Measurements from ENCODE around the gene SPATA20.
A peak's percentile ranks its signal among the peaks of the same experiment; 100 is the strongest.

The SPATA20 gene

GRCh38 chr17:50541402-50541715 lies 5.6 kb upstream of the SPATA20 start:
- no peak for DNase-seq

GRCh38 chr17:50541716-50542688 lies 5.0 kb upstream of the SPATA20 start:
- DNase-seq, result peak; percentile 80

DNA sequence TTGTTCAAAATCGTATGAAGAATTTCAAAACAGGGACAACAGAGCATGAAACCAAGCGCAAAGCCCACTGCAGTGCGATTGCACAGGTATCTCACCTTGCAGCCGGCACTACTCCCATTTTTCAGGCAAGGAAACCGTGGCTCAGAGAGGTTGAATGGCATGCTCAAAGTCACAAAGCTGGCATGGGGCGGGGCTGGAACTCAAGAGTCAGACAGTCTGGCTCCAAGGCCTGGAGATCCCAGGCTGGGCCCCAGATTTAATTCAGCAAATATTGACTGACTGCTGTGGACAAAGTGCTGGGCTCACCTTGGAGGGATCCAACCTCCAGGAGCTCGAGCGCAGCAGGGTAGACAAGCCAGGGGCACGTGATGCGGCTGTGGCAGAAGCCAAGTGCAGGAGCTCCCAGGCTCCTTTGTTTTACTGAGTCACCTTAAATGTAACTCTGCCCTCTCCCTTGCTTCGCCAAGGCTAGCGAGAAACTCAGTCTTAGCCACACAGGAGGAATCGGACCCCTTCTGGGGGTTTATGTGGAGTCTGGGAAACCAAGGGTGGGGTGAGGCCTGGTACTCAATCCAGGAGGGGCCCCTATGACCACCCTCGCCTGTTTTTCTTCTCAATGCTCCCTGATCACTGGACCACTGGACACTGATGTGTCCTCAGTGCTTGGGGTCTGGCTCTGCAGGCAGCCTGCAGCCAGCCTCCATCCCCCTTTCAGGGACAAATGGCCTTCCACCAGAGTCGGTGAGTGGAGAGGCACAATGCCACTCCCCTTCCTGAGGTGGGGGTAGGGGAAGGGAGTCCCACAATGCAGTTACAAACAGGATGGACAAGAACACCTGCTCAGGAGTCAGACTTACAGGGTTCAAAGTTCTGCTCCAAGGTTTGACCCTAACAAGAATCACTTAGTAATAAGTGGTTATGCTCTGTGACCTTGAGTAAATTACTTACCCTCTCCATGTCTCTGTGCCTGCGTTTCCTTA lies 3.9 kb upstream of the SPATA20 start:
- DNase-seq, result no peak

- no peak for DNase-seq
Measured at GRCh38 chr17:50544516-50544915, 2.5 kb upstream of the SPATA20 start.

GRCh38 chr17:50545311-50545710 lies 1.7 kb upstream of the SPATA20 start:
- no peak for DNase-seq

DNA sequence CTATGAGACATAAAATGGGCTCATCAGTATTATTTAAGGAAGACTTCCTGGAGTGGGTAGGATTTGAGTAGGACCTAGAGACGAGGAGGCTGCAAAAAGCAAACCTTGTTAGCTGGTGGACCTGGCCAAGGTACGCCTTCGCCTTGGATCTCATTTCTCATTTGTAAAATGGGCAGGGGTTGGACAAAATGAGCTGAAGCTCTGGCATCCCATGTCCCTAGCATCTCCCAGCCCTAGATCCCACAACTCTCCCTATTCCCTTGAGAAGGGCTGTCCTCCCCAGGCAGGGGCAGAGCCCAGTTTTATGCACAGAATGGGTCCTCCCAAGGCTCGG lies 306 bp upstream of the SPATA20 start:
- no peak for DNase-seq

- no peak for DNase-seq
Measured at GRCh38 chr17:50547736-50548083, 736 bp downstream of the SPATA20 start.

DNA sequence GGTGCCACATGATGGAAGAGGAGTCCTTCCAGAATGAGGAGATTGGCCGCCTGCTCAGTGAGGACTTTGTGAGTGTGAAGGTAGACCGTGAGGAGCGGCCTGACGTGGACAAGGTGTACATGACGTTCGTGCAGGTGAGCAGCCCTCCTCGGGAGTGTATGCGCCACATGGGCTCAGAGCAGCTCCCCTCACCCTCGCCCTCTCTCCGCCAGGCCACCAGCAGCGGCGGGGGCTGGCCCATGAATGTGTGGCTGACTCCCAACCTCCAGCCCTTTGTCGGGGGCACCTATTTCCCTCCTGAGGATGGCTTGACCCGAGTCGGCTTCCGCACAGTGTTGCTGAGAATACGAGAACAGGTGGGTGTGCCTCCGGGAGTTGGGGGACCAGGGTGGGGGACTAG lies 1.9 kb downstream of the SPATA20 start:
- no peak for DNase-seq

DNA sequence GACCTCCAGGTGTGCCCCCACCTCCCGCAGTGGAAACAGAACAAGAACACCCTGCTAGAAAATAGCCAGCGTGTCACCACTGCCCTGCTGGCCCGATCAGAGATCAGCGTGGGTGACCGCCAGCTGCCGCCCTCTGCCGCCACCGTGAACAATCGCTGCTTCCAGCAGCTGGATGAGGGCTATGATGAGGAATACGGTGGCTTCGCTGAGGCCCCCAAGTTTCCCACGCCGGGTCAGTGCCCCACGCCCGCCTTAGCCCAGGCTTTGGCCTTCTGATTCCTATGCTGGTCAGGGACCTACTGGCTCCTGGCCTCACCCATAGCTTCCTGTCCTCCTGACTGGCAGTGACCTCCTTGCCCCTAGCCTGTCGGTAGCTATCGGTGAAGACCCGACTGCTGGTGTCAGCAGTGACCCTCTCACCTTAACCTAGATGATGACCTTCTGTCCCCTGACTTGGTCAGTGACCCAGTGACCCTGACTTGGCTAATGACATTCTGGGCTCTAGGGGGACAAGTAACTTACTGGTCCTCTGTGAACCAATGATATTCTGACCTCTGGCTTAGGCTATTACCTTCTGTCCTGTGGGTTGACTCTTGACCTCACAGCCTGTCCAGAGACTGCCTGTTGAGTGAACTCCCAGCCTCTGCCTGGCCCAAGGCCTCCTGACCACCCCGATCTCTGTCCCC lies 2.4 kb downstream of the SPATA20 start:
- DNase-seq, result no peak

DNA sequence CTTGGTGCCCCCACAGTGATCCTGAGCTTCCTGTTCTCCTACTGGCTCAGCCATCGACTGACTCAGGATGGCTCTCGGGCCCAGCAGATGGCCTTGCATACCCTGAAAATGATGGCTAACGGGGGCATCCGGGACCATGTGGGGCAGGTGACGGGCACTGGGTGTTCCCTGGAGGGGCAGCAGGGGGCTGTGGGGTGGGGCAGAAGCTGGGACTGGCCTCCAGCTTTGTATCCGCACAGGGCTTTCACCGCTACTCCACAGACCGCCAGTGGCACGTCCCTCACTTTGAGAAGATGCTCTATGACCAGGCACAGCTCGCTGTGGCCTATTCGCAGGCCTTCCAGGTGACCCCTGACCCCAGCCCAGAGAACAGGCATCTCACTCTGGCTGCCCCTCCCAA lies 3.0 kb downstream of the SPATA20 start:
- DNase-seq, result no peak

DNA sequence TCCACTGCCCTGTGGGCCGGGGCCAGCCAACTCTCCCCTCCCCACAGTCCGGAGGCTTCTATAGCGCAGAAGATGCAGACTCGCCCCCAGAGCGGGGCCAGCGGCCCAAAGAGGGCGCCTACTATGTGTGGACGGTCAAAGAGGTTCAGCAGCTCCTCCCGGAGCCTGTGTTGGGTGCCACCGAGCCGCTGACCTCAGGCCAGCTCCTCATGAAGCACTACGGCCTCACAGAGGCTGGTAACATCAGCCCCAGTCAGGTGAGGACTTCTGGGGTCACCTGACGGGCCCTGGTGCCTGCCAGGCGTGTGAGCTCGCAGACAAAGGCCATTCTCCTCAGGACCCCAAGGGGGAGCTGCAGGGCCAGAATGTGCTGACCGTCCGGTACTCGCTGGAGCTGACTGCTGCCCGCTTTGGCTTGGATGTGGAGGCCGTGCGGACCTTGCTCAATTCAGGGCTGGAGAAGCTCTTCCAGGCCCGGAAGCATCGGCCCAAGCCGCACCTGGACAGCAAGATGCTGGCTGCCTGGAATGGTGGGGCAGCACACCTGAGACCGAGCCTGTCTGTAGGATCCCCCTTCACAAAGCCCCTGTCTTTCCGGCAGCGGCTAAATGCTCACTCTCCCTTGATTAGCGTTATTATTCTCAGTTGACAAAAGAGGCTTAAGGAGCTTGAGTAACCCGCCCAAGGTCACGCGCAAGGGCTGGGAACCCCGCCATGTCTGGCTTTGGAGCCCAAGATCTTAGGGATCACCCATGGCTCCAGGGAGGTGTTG lies 3.9 kb downstream of the SPATA20 start:
- peak; percentile 61 for DNase-seq

- no peak for DNase-seq
Measured at GRCh38 chr17:50551433-50551815, 4.5 kb downstream of the SPATA20 start.

GRCh38 chr17:50551884-50552283 lies 4.9 kb downstream of the SPATA20 start:
- DNase-seq, result no peak

DNA sequence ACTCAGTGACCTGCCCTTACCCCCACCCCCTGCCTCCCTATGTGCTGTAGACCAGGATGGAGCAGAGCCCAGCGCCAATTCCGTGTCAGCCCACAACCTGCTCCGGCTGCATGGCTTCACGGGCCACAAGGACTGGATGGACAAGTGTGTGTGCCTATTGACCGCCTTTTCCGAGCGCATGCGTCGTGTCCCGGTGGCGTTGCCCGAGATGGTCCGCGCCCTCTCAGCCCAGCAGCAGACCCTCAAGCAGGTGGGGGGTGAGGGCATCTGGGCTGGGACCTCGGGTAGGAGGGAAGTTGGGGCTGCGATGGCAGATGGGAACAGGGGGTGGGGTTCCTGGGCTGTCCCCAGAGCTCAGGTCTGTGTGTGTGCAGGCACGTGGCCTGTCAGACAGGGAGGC lies 7.2 kb downstream of the SPATA20 start:
- DNase-seq, result no peak

GRCh38 chr17:50556803-50557202 lies 9.8 kb downstream of the SPATA20 start:
- no peak for DNase-seq

DNA sequence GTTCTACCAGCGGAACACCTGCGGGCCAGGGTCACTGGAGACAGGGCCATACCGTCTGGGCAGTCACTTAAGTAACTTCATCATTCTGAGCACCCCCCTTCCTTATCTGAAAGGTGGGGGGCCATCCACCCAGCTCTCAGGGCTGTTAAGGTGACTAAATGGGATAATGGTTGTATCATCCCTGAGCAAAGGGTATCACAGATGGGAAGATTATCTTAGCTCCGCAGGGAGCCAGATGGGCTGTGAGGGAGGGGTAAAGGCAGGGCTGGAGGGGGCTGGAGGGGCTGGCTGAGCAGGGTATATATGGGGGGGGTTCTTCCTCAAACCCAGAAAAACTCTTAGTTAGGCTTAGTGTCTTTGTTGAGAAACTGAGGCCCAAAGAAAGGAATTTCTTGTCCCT lies 10.7 kb downstream of the SPATA20 start:
- DNase-seq, result no peak

DNA sequence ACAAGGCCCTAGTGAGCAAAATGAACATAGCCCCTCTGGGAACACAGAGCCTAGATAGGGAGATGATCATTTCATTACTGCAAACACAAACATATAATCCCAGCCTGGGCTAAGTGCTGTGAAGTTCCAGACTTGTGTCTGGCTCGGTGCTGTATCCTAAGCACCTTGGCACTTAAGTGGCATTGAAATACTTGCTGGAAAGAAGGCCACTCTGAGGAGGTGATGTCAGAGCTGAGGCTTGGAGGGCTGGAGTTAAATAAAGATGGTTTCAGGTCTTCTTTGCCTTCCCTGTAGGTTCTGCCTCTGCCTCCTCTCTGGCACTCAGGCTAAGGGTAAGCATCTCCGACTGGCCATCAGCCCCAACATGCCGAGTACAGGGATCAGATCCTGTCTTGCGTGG lies 11.1 kb downstream of the SPATA20 start:
- DNase-seq, result no peak

GRCh38 chr17:50558581-50558940 lies 11.6 kb downstream of the SPATA20 start:
- no peak for DNase-seq

- DNase-seq, result no peak
Measured at GRCh38 chr17:50558941-50559614, 12.1 kb downstream of the SPATA20 start.

GRCh38 chr17:50559674-50560184 lies 12.8 kb downstream of the SPATA20 start:
- no peak for DNase-seq

GRCh38 chr17:50560185-50560824 lies 13.3 kb downstream of the SPATA20 start, which contains the start of gene CACNA1G:
TSS of gene CACNA1G (plus strand) at chr17:50560715. CDS start at chr17:50561460, 745 bp downstream.
- peak; percentile 26 for DNase-seq
